ENCODE results near the gene BGLAP. TPM values are rescaled to one million over a fixed set of nuclear protein-coding genes. Genes with fewer than 3 reads are reported as not detected.

The BGLAP gene
- total RNA-seq, 2 experiments from 2014 or later: 2.2 to 2.5 TPM

DNA sequence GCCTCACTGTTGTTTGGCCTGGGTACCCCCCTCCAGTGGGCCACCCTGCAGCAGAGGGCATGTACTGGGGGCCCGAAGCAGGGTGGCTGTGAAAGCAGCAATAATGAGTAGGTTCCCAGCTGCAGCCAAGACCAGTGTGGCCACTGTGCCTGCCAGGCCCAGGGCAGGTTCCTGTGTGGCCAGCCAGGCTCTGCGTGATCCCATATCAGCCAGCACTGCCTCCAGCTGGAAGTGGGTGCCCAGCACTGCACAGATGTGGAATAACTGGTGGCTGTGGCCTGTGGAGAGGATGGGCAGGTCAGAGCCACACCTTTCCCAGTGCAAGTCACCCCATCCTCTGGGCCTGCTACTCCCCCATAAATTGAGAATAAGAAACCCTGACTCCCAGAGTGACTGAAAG is 2.1 kb downstream of the BGLAP start:
- H3K4me1 Mint-ChIP-seq (ENCODE audit: low read depth): peaks cover 17% of the 10 kb centered on the region
- no peaks in the 10 kb centered on the region for H3K27me3 Mint-ChIP-seq
- DNase-seq: no peak
- H3K4me3 Mint-ChIP-seq: no peak overlapping the region
- TF ChIP-seq, protein P1, sequence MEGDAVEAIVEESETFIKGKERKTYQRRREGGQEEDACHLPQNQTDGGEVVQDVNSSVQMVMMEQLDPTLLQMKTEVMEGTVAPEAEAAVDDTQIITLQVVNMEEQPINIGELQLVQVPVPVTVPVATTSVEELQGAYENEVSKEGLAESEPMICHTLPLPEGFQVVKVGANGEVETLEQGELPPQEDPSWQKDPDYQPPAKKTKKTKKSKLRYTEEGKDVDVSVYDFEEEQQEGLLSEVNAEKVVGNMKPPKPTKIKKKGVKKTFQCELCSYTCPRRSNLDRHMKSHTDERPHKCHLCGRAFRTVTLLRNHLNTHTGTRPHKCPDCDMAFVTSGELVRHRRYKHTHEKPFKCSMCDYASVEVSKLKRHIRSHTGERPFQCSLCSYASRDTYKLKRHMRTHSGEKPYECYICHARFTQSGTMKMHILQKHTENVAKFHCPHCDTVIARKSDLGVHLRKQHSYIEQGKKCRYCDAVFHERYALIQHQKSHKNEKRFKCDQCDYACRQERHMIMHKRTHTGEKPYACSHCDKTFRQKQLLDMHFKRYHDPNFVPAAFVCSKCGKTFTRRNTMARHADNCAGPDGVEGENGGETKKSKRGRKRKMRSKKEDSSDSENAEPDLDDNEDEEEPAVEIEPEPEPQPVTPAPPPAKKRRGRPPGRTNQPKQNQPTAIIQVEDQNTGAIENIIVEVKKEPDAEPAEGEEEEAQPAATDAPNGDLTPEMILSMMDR (IDR thresholded peaks at IDR 0.05): no peak
- ChIA-PET POLR2A (interaction anchor here (1.8 to 2.4 kb wide), 2 partner anchors 11 to 18 kb away, joined by 6 to 9 read pairs; no protein-coding TSS in a partner anchor), CTCF (no interaction called here)
- no peaks in the 10 kb centered on the region for H3K9me3 Mint-ChIP-seq
- ATAC-seq: no peak
- peaks cover 6% of the 10 kb centered on the region for H3K36me3 Mint-ChIP-seq (ENCODE audit: low read depth)
- H3K27ac Mint-ChIP-seq: no peak overlapping the region
- intact Hi-C loops (cut with micrococcal nuclease): no loop called here

- H3K27ac Mint-ChIP-seq: peak overlapping the region; percentile 73
Measured at GRCh38 chr1:156244712-156245111, 2.7 kb downstream of the BGLAP start.

DNA sequence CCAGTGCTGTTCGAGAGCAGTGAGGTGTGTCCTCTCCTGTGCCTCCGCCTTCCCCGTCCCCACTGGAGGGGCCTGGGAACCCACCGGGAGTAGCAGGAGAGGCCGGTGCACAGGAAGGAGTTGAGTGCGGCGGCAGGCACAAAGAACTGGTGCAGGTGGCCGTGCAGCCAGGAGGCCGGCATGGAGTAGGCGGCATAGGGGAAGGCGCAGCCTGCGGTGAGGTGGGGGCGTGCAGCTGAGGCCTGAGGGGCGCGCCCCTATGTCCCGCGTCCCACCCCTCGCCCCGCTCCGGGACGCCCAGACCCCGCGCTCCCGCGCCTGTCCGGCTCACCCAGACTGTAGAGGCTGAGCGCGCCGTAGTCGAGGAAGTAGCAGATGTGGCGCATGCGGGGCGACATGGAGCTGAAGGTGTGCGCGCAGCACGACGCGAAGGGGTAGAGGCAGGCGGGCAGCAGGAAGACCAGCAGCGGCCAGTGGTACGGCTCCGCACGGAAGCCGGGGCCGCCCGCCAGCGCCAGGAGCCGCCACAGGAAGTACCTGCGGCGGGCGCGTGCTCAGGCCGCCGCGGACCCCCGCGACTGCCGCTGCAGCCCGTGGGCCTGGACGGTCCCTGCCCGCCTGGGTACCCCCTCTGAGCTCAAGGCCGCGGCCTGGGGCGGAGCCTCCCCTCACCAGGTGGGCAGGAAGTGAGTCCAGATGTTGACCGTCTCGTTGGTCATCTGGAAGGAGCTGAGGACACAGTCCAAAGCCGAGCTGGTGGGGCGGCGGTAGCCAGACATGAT is 3.7 kb downstream of the BGLAP start:
- intact Hi-C loops (cut with micrococcal nuclease): no loop called here
- Mint-ChIP-seq H3K4me3 (peak overlapping the region; percentile 70), H3K36me3 (ENCODE audit: low read depth) (peaks cover 3% of the 10 kb centered on the region), H3K27ac (peak overlapping the region; percentile 73), H3K9me3 (no peaks in the 10 kb centered on the region), H3K27me3 (no peaks in the 10 kb centered on the region), H3K4me1 (ENCODE audit: low read depth) (peaks cover 17% of the 10 kb centered on the region)
- TF ChIP-seq, protein P1 (IDR thresholded peaks at IDR 0.05): no peak
- ChIA-PET CTCF (interaction anchor here (0.9 to 2.7 kb wide), 6 partner anchors 19 to 179 kb away, joined by 3 to 10 read pairs (median 4); partner anchors contain the start of gene TMEM79), POLR2A (interaction anchor here (0.6 to 2.4 kb wide), 20 partner anchors 8 to 395 kb away, joined by 3 to 11 read pairs (median 4); partner anchors contain the start of genes MEX3A, PMF1, SMG5 and TMEM79)
- ATAC-seq (peak; percentile 60), DNase-seq (peak; percentile 64)

More at GRCh38 chr1:156244712-156245111, 2.7 kb downstream of the BGLAP start:
- no peak for ATAC-seq
- TF ChIP-seq, protein P1 (IDR thresholded peaks at IDR 0.05): no peak
- peaks cover 7% of the 10 kb centered on the region for H3K36me3 Mint-ChIP-seq (ENCODE audit: low read depth)
- CTCF ChIA-PET: interaction anchor here (2.7 kb wide), 1 partner anchor 104 kb away, joined by 10 read pairs; no protein-coding TSS in a partner anchor
- intact Hi-C loops (cut with micrococcal nuclease): no loop called here
- peak overlapping the region; percentile 70 for H3K4me3 Mint-ChIP-seq
- H3K27me3 Mint-ChIP-seq: no peaks in the 10 kb centered on the region
- POLR2A ChIA-PET: interaction anchor here (0.6 to 2.4 kb wide), 8 partner anchors 9 to 162 kb away, joined by 3 to 11 read pairs (median 5); partner anchors contain the start of genes MEX3A, PMF1, SMG5 and TMEM79
- peaks cover 17% of the 10 kb centered on the region for H3K4me1 Mint-ChIP-seq (ENCODE audit: low read depth)
- no peaks in the 10 kb centered on the region for H3K9me3 Mint-ChIP-seq
- DNase-seq: no peak

- intact Hi-C loops (cut with micrococcal nuclease): no loop called here
- ATAC-seq (peak; percentile 5), DNase-seq (no peak)
- no peaks in the 10 kb centered on the region for H3K27me3 Mint-ChIP-seq
- ChIA-PET CTCF (interaction anchor here (0.9 to 2.7 kb wide), 6 partner anchors 20 to 180 kb away, joined by 3 to 10 read pairs (median 4); partner anchors contain the start of gene TMEM79), POLR2A (interaction anchor here (0.6 to 2.4 kb wide), 17 partner anchors 8 to 396 kb away, joined by 3 to 11 read pairs (median 4); partner anchors contain the start of genes SMG5 and TMEM79)
- peak overlapping the region; percentile 10 for H3K4me3 Mint-ChIP-seq
- peaks cover 17% of the 10 kb centered on the region for H3K4me1 Mint-ChIP-seq (ENCODE audit: low read depth)
- TF ChIP-seq, protein P1 (IDR thresholded peaks at IDR 0.05): no peak
- H3K36me3 Mint-ChIP-seq (ENCODE audit: low read depth): peaks cover 3% of the 10 kb centered on the region
- H3K9me3 Mint-ChIP-seq: no peaks in the 10 kb centered on the region
- H3K27ac Mint-ChIP-seq: peak overlapping the region; percentile 13
Measured at GRCh38 chr1:156246241-156246780, 4.3 kb downstream of the BGLAP start.

Measured in activated CD8-positive, alpha-beta T cell treated with anti-CD3 and anti-CD28 coated beads for 36 hours (primary cell).